ENCODE results near the gene CALN1.
"Not testable (repeated sequence)": the region's sequence is repeated elsewhere in the genome, so short reads cannot be mapped to it uniquely, and the experiment has no call there.

Gene CALN1

DNA sequence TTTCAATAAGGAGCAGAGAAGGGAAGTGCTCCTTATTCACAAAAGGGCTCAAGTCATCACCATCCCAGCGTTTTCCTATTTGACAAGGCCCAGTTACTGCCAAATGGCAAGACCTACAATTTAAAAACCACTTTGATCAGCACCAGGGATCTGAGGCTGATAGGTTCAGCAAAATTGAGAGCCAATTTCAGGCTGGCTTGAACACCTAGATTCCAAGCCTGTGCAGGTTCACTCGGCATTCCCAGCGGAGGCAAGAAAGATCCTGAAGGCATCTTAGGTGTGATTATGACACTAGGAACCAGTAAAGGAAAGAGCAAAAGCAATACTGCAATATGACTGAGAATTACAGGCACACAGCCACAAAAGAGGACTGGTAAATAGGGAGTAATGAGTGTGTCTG is 441.4 kb downstream of the CALN1 start:
- no peaks in the 10 kb centered on the region; a peak in 1 of 20 replicates for H3K4me1 ChIP-seq
- no peaks in the 10 kb centered on the region for H3K9me3 ChIP-seq (replicated peaks in 1 of 11)
- H3K36me3 ChIP-seq = no peaks in the 10 kb centered on the region
- TF ChIP-seq Cebpa-rat (IDR thresholded peaks at IDR 0.05) = no peak
- H3K27ac ChIP-seq = no peak overlapping the region
- no peak overlapping the region for H3K4me3 ChIP-seq
- no peak overlapping the region for H3K4me2 ChIP-seq
- no peaks in the 10 kb centered on the region for H4K20me1 ChIP-seq
- H3K9ac ChIP-seq = no peak overlapping the region
- no peaks in the 10 kb centered on the region for H3K27me3 ChIP-seq

DNA sequence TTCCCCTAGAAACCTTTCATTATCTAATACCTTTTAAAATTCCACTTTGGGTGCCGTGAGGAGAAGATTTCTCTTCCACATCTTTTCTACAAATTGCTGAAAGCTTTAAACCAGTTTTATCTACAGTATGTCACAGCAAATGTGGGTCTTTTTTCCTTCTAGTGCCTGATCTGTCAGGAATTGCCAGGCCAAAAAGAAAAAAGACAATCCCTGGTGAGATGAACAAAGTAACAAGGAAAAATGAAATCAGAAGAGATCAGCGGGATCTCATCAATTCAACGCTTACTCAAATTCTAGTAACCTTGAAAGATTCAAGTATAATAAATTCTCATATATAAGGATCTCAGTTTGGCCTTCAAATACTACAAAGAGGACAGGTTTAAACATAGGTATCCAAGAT is 449.5 kb downstream of the CALN1 start:
- Histone ChIP-seq H3K36me3 (no peaks in the 10 kb centered on the region), H3K9ac (no peak overlapping the region), H3K4me2 (no peak overlapping the region), H3K4me1 (no peaks in the 10 kb centered on the region; a peak in 1 of 20 replicates), H3K4me3 (no peak overlapping the region), H3K9me3 (replicated peaks in 1 of 11) (no peaks in the 10 kb centered on the region), H4K20me1 (no peaks in the 10 kb centered on the region), H3K27ac (no peak overlapping the region), H3K27me3 (no peaks in the 10 kb centered on the region)
- TF ChIP-seq Cebpa-rat (IDR thresholded peaks at IDR 0.05) = no peak

DNA sequence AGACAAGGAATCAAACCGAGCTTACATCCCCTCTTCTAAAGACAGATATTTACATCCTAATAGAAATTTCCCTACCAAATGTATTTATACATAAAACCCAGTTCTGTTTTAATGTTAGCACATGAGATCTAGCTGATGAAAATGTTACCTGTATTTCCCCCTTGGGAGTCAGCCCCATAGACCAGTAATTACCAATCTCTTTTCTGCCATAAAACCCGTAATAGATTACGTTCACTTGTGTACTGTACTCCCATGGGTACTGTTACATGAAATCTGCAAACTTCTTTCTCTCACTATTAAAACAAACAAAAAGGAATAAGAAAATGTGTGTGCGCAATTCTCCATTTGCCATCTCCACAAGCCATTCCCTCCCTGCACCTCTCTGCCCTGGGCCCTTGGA is 450.9 kb downstream of the CALN1 start:
- Histone ChIP-seq H3K4me2 (no peak overlapping the region), H3K27me3 (no peaks in the 10 kb centered on the region), H3K36me3 (no peaks in the 10 kb centered on the region), H3K27ac (no peak overlapping the region), H4K20me1 (no peaks in the 10 kb centered on the region), H3K9ac (no peak overlapping the region), H3K4me1 (no peaks in the 10 kb centered on the region; a peak in 1 of 20 replicates), H3K4me3 (no peak overlapping the region), H3K9me3 (replicated peaks in 1 of 11) (no peaks in the 10 kb centered on the region)
- TF ChIP-seq Cebpa-rat (IDR thresholded peaks at IDR 0.05) = no peak

DNA sequence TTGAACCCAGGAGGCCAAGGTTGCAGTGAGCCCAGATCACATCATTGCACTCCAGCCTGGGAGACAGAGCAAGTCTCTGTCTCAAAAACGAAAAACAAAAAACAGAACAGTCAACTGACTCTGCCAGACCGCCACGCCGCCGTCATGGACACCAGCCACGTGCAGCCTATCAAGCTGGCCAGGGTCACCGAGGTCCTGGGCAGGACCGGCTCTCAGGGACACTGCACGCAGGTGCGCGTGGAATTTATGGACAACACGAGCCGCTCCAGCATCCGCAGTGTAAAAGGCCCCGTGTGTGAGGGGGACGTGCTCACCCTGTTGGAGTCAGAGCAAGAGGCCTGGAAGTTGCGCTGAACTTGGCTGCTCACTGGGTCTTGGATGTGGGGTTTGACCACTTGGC is 470.0 kb downstream of the CALN1 start:
- Histone ChIP-seq H3K36me3 (no peaks in the 10 kb centered on the region), H4K20me1 (no peaks in the 10 kb centered on the region), H3K4me3 (no peak overlapping the region), H3K9me3 (replicated peaks in 1 of 11) (peaks cover 0 to 8% (median 0%) of the 10 kb centered on the region in 11 experiments; a peak in 2 of 22 replicates), H3K27me3 (no peaks in the 10 kb centered on the region), H3K9ac (no peak overlapping the region), H3K4me2 (no peak overlapping the region), H3K27ac (no peak overlapping the region), H3K4me1 (peaks cover 9 to 21% (median 17%) of the 10 kb centered on the region in 10 experiments)
- TF ChIP-seq Cebpa-rat (IDR thresholded peaks at IDR 0.05) = no peak

DNA sequence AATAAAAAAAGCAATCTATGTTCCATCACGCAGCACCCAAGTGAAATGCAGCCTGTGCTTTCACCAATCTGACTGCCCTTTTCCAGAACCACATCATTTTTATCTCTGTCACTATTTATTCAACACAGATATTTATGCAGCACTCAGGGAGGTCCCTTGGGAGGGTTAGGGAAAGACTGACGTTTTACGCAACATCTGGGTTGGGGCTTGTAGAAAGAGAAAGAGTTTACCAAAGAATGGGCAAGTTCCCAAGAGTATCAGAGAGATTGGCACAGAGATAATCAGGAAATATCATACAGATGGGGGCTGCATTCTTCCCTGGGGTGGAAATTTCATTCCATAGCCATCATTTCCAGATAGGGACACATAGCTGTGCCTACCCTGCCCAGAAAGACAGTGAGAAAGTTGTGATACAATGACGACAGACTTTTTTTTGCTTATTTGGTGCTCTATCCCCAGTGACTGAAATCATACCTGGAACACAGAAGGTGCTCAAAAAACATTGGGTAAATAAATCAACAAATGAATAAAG is 474.2 kb downstream of the CALN1 start:
- Histone ChIP-seq H3K4me1 (peaks cover 9 to 40% (median 34%) of the 10 kb centered on the region in 10 experiments), H3K4me2 (peak overlapping the region; percentile 24 to 84 (median 66); a peak in 21 of 22 replicates), H3K27me3 (no peaks in the 10 kb centered on the region)

DNA sequence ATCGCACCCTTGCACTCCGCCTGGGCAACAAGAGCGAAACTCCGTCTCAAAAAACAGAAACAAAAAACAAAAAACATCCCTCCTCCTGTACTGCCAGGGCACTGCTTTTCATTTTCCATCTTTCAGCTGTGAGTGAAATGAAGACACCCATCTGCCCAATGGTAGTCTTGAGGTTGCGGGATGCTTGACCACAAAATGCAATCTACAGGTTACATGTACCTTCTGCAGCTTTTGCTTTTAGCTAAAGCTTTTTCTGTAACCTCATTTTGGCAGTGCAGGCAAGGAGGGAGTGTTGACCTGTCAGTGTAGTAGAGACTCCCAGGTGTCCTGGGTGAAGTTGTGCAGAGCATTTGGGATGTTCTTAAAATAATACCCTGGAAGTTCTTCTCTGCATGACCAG is 476.5 kb downstream of the CALN1 start:
- Histone ChIP-seq H3K27me3 (no peaks in the 10 kb centered on the region), H3K4me1 (peaks cover 9 to 40% (median 34%) of the 10 kb centered on the region in 10 experiments), H4K20me1 (no peaks in the 10 kb centered on the region), H3K4me3 (no peak overlapping the region), H3K9ac (no peak overlapping the region), H3K27ac (peak overlapping the region in 4 of 11 experiments; percentile 72 to 79 (median 75); a peak in 4 of 22 replicates), H3K9me3 (replicated peaks in 1 of 11) (peaks cover 39 to 58% (median 52%) of the 10 kb centered on the region in 11 experiments), H3K36me3 (no peaks in the 10 kb centered on the region; a peak in 3 of 22 replicates), H3K4me2 (peak overlapping the region in 8 of 11 experiments; percentile 4 to 84 (median 64); a peak in 11 of 22 replicates)
- TF ChIP-seq Cebpa-rat (IDR thresholded peaks at IDR 0.05) = no peak

More for the DNA sequence above, 474.2 kb downstream of the CALN1 start:
- Histone ChIP-seq H3K36me3 (no peaks in the 10 kb centered on the region; a peak in 3 of 22 replicates), H3K27ac (peak overlapping the region in 7 of 11 experiments; percentile 53 to 79 (median 72); a peak in 14 of 22 replicates), H4K20me1 (no peaks in the 10 kb centered on the region), H3K4me3 (peak overlapping the region in 1 of 10 experiments; percentile 17; a peak in 1 of 20 replicates), H3K9me3 (replicated peaks in 1 of 11) (peaks cover 35 to 48% (median 40%) of the 10 kb centered on the region in 11 experiments), H3K9ac (peak overlapping the region in 5 of 11 experiments; percentile 30 to 65 (median 56); a peak in 10 of 22 replicates)
- peak in 7 of 11 experiments; percentile 47 to 87 (median 78); a peak in 11 of 22 replicates for TF ChIP-seq Cebpa-rat (IDR thresholded peaks at IDR 0.05)

DNA sequence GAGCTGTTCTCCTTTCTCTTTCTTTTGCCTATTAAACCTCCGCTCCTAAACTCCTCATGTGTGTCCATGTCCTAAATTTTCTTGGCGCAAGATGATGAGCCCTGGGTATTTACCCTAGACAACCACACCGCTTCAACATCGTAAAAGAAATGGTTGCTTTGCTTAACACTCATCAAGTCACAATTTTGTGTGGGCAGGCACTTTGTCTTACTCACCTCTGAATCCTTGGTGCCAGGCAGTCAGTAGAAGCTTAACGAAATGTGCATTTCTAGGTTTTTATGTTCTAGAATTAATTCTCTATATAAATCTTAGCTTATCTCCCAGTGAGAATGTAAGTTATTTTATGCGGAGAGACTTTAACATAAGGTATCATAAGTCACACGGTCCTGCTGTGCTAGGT is 478.7 kb downstream of the CALN1 start:
- H3K4me2 ChIP-seq = no peak overlapping the region
- no peaks in the 10 kb centered on the region for H4K20me1 ChIP-seq
- no peak overlapping the region for H3K27ac ChIP-seq
- peaks cover 43 to 60% (median 55%) of the 10 kb centered on the region in 11 experiments for H3K9me3 ChIP-seq (replicated peaks in 1 of 11)
- no peak overlapping the region for H3K9ac ChIP-seq
- H3K36me3 ChIP-seq = no peaks in the 10 kb centered on the region; a peak in 3 of 22 replicates
- H3K4me3 ChIP-seq = no peak overlapping the region
- no peaks in the 10 kb centered on the region for H3K27me3 ChIP-seq
- H3K4me1 ChIP-seq = peaks cover 9 to 32% (median 30%) of the 10 kb centered on the region in 10 experiments
- TF ChIP-seq Cebpa-rat (IDR thresholded peaks at IDR 0.05) = no peak

DNA sequence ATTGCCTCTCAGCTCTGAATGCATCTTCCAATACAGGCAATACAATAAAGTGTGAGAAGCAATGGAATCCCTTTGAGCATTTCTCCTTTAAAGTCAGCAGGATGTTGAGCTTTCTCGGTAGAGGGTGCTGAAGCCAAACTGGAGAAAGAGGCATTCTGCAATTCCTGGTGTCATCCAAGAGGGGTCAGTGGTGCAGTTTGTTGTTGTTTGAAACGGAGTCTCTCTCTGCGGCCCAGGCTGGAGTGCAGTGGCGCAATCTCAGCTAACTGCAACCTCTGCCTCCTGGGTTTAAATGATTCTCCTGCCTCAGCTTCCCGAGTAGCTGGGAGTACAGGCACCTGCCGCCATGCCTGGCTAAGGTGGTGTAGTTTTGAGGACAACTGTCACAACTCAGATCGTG is 486.5 kb downstream of the CALN1 start:
- no peaks in the 10 kb centered on the region for H4K20me1 ChIP-seq
- no peaks in the 10 kb centered on the region for H3K27me3 ChIP-seq
- H3K27ac ChIP-seq = no peak overlapping the region
- H3K4me3 ChIP-seq = 0 out of 20 replicates have a peak overlapping the region, but pooled peaks of 1 of the 10 experiments have one; percentile 11
- peaks cover 28 to 39% (median 32%) of the 10 kb centered on the region in 11 experiments for H3K9me3 ChIP-seq (replicated peaks in 1 of 11)
- no peaks in the 10 kb centered on the region; a peak in 2 of 22 replicates for H3K36me3 ChIP-seq
- no peak overlapping the region for H3K4me2 ChIP-seq
- H3K9ac ChIP-seq = no peak overlapping the region
- no peak for TF ChIP-seq Cebpa-rat (IDR thresholded peaks at IDR 0.05)
- H3K4me1 ChIP-seq = no peaks in the 10 kb centered on the region

DNA sequence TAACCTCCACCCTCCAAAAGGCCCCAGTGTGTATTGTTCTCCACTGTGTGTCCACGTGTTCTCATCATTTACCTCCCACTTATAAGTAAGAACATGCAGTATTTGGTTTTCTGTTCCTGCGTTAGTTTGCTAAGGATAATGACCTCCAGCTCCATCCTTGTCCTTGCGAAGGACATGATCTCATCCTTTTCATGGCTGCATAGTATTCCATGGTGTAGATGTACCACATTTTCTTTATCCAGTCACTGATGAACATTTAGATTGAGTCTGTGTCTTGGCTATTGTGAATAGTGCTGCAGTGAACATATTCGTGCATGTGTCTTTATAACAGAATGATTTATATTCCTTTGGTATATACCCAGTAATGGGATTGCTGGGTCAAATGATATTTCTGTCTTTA is 497.9 kb downstream of the CALN1 start:
- peaks cover 24 to 40% (median 33%) of the 10 kb centered on the region in 11 experiments for H3K9me3 ChIP-seq (replicated peaks in 1 of 11)
- H3K9ac ChIP-seq, H3K4me2 ChIP-seq, H3K36me3 ChIP-seq, H3K27ac ChIP-seq, H3K4me3 ChIP-seq, H3K27me3 ChIP-seq, H4K20me1 ChIP-seq, H3K4me1 ChIP-seq: not testable (repeated sequence)

DNA sequence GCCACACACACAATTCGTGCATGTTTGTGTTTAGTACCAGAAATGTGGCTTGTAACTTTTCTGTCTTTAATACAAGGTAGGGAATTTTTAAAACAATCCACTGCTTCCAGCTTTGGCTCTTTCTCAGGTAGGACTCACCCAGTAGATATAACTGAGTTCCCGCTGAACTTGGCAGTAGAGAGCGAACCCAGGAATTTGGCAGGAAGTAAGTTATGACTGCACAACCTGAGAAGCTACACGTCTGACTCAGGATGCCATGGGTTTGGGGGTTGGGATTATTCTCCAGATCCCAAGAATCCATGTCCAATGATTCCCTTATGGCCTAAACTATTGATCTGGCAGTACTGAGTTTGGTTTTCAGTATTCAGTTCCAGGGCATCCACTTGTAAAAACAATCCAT is 499.7 kb downstream of the CALN1 start:
- no peak overlapping the region for H3K27ac ChIP-seq
- peaks cover 38 to 56% (median 49%) of the 10 kb centered on the region in 11 experiments for H3K9me3 ChIP-seq (replicated peaks in 1 of 11)
- H3K4me1 ChIP-seq = no peaks in the 10 kb centered on the region
- H3K4me2 ChIP-seq = no peak overlapping the region
- TF ChIP-seq Cebpa-rat (IDR thresholded peaks at IDR 0.05) = no peak
- H4K20me1 ChIP-seq = no peaks in the 10 kb centered on the region
- no peak overlapping the region for H3K4me3 ChIP-seq
- no peak overlapping the region for H3K9ac ChIP-seq
- no peaks in the 10 kb centered on the region; a peak in 1 of 22 replicates for H3K36me3 ChIP-seq
- H3K27me3 ChIP-seq = no peaks in the 10 kb centered on the region
